ENCODE data around the gene HDAC4. TPM values are rescaled to one million over a fixed set of nuclear protein-coding genes. Genes with fewer than 3 reads are reported as not detected.

HDAC4 gene
- total and polyA plus RNA-seq, 3 donors from 2014 or later: 29.0 to 67.5 (median 58.7) TPM

DNA sequence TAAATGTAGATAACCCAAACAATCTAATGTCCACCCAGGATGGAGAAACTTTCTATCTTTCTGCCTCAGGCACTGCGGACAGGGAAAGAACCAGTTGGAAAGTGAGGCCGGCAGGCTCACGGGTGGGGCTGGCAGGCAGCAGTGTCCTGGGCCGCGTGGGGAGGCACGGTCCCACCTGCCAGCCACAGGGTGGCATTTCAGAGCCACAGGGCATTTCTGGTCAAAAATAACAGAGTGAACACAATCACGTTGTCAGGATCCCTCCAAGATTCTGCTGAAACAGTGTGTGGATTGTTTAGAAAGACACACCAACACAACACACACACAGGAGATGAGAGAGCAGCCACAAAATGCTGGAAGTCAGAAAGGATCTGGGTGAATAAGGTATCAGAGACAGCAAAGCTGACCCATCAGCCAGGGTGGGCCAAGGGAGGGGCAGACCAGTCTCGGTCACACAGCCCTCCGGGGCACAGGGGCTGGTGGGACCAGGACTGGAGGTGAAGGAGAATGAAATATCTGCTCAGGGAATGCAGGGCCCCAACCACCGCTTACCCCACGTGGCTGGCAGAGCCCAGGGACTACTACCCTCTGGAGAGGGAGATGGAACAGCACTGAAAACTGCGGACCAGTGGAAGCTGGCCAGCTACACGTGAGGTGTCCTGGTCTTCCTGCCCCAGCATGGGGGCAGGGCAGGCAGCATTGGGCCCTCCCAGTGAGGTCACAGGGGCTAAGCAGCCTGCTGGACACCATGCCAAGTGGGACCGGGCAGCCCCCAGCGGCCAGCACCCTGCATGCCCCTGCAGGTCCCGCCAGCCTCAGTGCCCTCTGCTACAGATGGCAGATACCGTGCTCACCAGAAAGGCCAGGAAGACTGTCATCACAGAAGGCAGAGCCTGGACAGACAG is 173.9 kb downstream of the HDAC4 start:
- TF ChIP-seq CTCF (IDR thresholded peaks at IDR 0.05) (no peak), POLR2A (IDR thresholded peaks at IDR 0.05) (no peak)
- H3K36me3 ChIP-seq (ENCODE audit: low read depth, missing control alignments): no peaks in the 10 kb centered on the region
- no peaks in the 10 kb centered on the region for H3K27me3 ChIP-seq
- peak overlapping the region; percentile 77 to 92 for H3K27ac ChIP-seq
- H3K9me3 ChIP-seq: no peaks in the 10 kb centered on the region
- 67 to 76% methylated on average over 11 to 16 of the region's 17 CpGs for WGBS, 2 donors
- no peak for DNase-seq
- H3K4me3 ChIP-seq: no peak overlapping the region
- peaks cover 55% of the 10 kb centered on the region for H3K4me1 ChIP-seq
- intact Hi-C loops (cut with DNase I; ENCODE audit: low total_unique reads): no loop called here

DNA sequence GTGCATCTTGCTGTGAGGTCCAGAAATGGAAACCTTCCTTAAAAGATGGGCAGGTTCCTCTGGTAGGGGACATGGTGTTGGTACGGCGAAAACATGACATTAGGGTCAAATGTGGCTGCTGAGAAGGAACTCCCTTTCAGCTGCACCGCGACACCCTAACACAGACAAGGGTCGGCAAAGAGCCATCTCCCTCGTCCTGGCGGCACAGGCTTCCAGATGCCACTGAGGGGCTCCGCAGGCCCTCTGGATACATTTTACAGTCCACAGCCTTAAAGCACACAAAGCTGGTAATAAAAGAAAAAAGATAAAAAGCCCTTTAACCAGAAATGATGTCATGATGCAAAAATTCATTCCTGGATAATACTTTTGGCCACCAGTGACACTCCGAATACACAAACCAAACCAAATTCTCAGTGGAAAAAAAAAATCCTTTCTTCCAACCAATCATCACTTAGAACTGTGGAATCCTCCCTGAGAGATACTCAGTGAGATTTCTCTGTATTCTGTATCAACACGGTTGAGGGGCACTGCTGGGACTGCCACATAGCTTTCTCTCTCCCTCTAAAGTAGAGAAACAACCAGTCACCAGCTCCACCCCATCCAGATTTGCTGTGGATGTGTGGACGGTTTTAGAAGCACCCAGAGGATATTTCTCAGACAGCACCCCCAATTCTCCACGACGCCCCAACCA is 174.8 kb downstream of the HDAC4 start:
- no peak overlapping the region for H3K4me3 ChIP-seq
- H3K27ac ChIP-seq: peak overlapping the region; percentile 77 to 92
- peak in 1 of 3 experiments; percentile 3 for TF ChIP-seq CTCF (IDR thresholded peaks at IDR 0.05)
- TF ChIP-seq POLR2A (IDR thresholded peaks at IDR 0.05): no peak
- H3K36me3 ChIP-seq (ENCODE audit: low read depth, missing control alignments): no peaks in the 10 kb centered on the region
- peak; percentile 59 for DNase-seq
- 40 to 45% methylated on average over 13 of the region's 13 CpGs for WGBS, 2 donors
- intact Hi-C loops (cut with DNase I; ENCODE audit: low total_unique reads): no loop called here
- H3K9me3 ChIP-seq: no peaks in the 10 kb centered on the region
- H3K27me3 ChIP-seq: no peaks in the 10 kb centered on the region
- peaks cover 64% of the 10 kb centered on the region for H3K4me1 ChIP-seq

GRCh38 chr2:239225371-239225851 is 175.4 kb downstream of the HDAC4 start:
- Histone ChIP-seq H3K36me3 (ENCODE audit: low read depth, missing control alignments) (no peaks in the 10 kb centered on the region), H3K4me1 (peaks cover 69% of the 10 kb centered on the region), H3K27me3 (no peaks in the 10 kb centered on the region), H3K27ac (peak overlapping the region; percentile 77 to 92), H3K4me3 (no peak overlapping the region), H3K9me3 (no peaks in the 10 kb centered on the region)
- intact Hi-C loops (cut with DNase I; ENCODE audit: low total_unique reads): no loop called here
- DNase-seq: no peak
- WGBS, 2 donors: 71 to 72% methylated on average over 13 of the region's 13 CpGs
- no peak for TF ChIP-seq POLR2A (IDR thresholded peaks at IDR 0.05)
- TF ChIP-seq CTCF (IDR thresholded peaks at IDR 0.05): no peak

DNA sequence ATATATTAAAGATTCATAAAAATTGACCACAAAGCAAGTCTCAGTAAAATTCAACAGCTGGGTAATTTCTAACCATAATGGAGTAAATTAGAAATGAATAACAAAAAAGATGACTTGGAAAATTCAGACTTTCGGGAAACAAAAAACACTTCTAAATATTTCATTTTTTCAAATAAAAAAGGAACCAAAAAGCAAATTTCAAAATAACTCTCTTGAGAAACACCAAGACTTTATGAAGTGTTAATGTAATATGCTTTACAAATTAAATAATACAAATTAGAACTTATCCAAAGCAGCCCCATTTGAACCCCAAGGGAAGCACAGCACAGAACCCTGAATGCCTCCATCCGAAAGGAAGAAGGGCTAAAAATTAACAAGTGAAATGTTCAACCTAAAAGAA is 175.9 kb downstream of the HDAC4 start:
- Histone ChIP-seq H3K27ac (peak overlapping the region; percentile 77 to 92), H3K4me3 (no peak overlapping the region), H3K36me3 (ENCODE audit: low read depth, missing control alignments) (no peaks in the 10 kb centered on the region), H3K4me1 (peaks cover 69% of the 10 kb centered on the region), H3K27me3 (no peaks in the 10 kb centered on the region), H3K9me3 (no peaks in the 10 kb centered on the region)
- intact Hi-C loops (cut with DNase I; ENCODE audit: low total_unique reads): no loop called here
- TF ChIP-seq POLR2A (IDR thresholded peaks at IDR 0.05) (no peak), CTCF (IDR thresholded peaks at IDR 0.05) (no peak)
- 76 to 86% methylated on average over 2 of the region's 2 CpGs for WGBS, 2 donors
- no peak for DNase-seq

All from testis (tissue), 3 donors.